ENCODE results near the gene PRR36.

DNA sequence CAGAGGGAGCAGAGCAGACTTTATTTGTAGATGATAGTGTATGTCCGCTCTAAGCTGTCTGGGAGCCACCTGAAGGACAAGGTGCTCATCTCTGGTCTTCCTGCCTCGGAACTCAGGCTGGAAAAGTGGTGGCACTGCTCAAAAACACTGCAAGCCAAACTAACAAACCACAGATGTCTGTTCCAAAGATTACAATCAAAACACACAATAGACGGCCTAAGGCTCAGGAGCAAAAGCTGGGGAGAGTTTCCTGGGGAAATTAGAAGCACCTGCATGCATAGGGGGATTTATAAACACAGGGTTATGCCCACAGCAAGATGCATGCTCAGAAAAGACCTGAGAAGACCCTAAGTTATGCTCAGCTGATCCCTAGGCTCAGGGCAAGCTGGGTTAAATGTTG, 53.6 kb downstream of the PRR36 start:
- TF ChIP-seq POLR2A (IDR thresholded peaks at IDR 0.05) (no peak), CTCF (IDR thresholded peaks at IDR 0.05) (no peak)
